HG03108 (cell line): ENCODE measurements around the gene TMPRSS13.
"Not testable (repeated sequence)": the region's sequence is repeated elsewhere in the genome, so short reads cannot be mapped to it uniquely, and the experiment has no call there.

Source experiments
- ATAC-seq: cut with Tn5 transposase; IDR thresholded peaks from one replicate; pipeline ENCODE4 v1.9.1; 2021; ENCODE audit warnings: moderate library complexity; ENCODE audit not compliant: unreplicated experiment

TMPRSS13 gene

GRCh38 chr11:117931331-117931950 is 2.2 kb upstream of the TMPRSS13 start:
- no peak for ATAC-seq

GRCh38 chr11:117930668-117931330 is 1.6 kb upstream of the TMPRSS13 start:
- ATAC-seq = no peak

DNA sequence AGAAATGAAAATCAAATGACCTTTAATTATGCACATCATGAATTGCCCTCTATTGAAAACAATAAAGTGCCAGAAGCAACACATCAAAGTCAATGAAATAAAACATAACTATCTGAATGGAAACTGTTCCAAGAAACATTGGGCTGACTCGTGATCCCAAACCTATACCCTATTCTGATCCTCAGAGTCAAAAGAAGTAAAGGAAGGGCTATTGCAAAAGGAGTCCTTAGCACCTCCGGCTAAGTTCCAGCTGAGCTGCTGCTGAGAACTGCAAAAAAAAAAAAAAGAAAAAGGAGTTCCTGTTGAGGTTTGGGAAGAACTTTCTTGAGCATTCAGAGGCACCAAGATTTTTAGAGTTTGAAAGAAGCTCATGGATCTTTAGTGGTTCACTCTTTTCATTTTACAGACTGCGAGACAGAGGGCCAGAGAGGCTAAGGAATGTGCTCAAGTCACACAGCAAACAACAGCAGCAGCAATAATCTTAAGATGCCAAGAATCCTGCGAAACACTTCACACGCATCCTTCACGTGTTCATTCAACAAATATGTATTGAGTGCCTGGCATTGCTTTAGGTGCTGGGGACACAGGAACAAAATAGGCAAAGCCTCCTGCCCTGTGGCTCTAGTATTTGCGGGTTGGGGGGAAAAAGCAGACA is 841 bp upstream of the TMPRSS13 start:
- ATAC-seq = no peak

DNA sequence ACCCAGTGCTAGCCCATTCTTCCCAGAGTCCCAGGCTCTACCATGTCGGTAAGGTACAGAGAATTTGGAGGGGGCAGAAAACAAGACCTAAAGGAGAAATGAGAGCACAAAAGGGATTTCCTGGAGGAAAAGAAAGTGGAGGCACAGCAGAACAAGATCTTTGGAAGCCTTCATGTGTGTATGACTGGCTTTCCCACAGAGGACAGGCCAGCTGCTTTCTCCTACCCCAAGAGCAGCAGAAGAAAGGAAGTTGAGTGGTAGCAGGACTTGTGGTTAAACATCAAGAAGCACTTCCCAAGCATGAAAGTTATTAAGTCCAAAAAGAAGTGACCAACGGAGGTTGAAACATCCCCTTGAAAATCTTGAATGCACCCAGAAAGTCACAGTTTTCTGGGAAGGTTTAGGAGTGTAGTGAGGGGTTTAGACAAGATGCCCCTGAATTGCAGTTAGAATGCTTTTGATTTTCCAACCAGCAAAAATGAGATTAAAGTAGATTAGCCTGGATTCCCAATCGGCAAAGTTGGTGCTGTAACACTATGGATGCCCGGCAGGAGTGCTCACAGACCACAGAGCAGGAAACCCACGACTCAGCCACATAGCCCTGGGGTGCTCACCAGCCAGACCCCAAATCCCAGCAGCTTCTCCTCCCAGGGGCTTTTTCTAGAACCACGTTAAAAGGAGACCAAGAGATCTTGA is 608 bp downstream of the TMPRSS13 start:
- no peak for ATAC-seq

DNA sequence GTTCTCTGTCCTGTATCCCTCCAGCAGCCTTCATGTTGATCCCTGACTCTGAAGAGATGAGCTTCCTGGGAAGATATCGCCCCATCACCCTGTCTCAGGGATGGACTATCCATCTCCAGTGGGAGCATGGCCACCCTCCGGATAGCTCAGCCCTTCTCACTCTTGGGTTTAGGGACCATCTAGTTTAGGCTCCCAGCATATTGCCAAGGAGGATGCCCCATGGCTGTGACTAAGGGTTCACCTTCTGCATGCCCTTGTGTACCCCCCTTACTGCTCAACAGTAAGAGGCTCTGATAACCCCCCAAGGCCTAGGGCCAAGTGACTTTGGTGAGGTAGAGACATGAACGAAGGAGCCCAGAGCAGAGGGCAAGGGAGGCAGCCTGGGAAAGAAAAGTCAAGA is 1.3 kb downstream of the TMPRSS13 start:
- no peak for ATAC-seq

DNA sequence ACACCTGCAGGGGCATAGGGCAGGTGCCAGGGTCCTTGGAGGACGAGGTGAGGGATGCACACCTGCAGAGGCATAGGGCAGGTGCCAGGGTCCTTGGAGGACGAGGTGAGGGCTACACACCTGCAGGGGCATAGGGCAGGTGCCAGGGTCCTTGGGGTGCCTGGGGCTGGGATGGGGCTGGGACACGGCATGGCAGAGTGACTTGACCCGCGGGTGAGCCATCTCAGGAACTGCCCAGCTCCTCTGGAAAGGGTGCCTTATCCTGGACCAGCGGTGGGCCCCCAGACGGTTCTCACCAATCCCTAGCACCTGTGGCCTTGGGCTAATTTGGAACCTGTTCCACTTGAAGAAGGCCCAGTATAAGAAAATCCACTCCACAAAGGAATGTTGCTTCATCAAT is 3.0 kb downstream of the TMPRSS13 start:
- not testable (repeated sequence) for ATAC-seq

DNA sequence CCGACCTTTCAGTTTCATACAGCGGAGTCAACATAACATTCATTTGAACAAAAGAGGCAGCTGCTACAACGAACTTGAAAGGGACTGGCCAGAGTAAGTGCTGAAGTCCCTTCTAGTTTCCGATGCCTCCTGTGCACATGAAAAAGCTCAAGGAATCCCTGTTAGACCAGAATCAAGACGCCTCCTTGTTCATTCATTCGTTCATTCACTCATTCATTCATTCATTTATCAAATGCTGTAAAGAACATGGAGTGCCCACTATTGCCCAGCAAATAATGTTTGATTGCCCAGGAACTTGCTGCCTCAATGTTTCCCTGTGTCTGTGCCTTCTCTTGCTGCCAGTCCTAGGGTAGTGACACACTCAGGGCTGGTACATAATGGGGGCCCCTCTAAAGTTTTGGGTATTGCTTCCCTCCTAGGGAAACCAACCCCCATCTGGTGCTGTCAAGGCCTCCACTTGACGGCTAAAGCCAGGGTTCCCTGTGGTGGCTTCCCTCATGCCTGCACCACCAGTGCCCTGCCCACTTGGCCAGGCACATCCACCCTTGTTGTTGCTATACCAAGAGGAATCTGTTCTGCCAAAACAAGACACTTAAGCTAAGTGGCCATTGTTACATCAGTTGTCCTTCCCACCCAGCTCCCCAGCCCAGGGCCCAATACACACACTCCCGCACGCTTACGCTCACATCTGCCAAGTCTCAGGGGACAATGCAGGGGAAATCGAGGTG is 3.8 kb downstream of the TMPRSS13 start:
- no peak for ATAC-seq

- no peak for ATAC-seq
These were observed 4.5 kb downstream of the TMPRSS13 start for GRCh38 chr11:117924631-117925170.

DNA sequence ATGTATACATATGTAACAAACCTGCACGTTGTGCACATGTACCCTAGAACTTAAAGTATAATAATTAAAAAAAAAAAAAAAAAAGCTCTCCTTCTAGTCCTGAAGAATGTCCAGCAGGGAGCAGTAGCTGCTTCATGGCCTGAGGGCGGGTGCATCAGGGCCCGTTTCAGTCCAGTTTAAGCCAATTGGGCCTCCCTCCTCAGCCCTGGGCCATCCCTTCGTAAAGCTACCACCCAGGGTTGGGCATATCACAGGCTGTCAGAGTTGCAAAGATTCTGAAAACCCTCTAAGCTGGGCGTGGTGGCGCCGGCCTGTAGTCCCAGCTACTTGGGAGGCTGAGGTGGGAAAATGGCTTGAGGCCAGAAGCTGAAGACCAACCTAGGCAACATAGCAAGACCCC is 5.4 kb downstream of the TMPRSS13 start:
- ATAC-seq = no peak

DNA sequence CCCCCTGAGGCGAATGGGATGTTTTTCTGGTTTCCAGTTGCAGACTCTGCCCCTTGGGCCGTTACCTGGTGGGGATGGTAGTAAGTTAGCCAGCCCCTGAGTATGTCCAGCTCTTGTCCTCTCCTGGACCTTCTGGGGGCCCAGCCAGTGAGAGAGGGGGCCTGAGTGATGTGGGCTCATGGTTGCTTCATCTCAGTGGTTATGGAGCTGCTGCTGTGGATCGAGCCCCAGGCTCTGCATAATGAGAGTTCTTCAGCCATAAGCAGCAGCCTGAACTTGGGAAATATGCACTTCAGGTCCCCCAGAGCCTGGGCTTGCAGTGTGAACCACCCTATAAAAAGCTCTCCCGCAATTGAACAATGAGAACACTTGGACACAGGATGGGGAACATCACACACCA is 5.9 kb downstream of the TMPRSS13 start:
- no peak for ATAC-seq

GRCh38 chr11:117921893-117922292 is 7.3 kb downstream of the TMPRSS13 start:
- ATAC-seq = no peak

DNA sequence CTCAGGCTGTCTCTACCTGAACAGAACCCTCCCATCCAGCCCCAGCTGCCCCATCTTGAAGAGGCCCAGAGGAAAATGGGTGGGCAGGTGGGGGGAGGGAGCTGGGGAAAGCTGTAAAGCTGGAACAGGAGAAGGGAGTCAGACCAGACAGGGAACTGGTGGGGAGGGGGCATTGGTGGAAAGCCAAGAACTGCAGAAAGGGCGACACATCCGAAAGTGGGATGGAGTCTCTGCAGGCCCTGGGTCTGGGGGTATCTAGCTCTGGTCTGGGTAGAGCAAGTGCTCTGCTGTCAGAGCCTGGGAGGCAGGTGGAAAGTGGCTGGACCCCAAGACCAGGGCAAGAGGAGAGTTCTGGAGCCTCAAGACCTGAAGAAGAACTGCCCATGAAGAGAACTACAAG is 7.7 kb downstream of the TMPRSS13 start:
- ATAC-seq = no peak

DNA sequence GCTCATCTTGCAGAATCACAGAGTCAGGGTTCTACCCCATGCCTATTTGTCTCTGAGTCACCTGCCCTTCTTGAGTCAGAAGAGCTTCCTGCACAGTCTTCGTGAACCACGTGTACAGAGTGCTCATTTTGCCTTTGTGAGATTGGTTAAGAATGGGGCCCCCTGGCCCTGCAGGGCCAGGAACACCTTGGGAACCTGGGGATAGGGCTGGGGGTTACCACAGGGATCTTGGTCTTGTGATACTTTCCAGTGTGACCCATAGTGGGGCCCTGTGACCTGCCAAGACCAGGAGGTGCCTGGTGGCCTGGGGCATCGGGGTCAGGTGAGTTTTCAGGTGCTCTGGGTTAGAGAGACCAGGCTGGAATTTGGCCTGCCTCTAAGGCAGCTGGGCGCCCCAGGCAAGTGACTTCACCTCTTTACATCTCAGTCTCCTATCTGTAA is 9.4 kb downstream of the TMPRSS13 start:
- no peak for ATAC-seq

GRCh38 chr11:117919341-117919740 is 9.9 kb downstream of the TMPRSS13 start:
- ATAC-seq = no peak

DNA sequence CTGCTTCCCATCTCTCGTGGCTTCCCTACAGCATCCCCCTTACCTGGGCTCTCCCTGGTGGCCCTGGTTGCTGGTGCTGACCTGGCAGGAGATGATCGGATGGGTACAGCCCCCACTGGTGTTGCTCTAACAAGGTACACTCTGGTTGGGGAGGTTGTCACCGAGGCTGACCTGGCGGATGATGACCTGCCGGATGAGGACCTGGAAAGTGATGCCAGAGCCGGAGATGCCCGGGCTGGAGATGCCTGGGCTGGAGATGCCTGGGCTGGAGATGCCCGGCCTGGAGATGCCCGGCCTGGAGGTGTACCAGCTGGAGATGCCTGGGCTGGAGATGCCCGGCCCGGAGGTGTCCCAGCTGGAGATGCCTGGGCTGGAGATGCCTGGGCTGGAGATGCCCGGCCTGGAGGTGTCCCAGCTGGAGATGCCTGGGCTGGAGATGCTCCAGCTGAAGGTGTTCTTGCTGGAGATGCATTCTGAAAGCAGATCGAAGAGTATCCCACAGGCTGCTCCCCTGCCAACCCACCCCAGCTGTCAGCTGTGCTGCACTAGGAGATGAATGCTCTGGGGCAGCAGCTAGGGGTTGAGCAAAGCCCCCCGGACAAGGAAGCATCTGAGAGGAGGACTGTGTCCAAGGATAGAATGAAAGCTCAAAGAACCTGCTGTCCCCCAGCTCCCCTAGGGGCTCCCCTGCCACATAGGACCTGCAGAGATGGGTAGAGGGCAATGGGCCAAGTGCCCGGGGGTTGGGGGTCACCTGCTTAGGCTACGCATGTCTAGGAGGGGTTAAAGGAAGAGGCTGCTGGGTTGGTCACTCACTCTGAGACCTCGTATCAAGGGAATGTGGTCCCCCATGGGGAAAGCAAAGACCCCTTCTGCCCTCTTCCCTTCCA is 10.6 kb downstream of the TMPRSS13 start:
- no peak for ATAC-seq

DNA sequence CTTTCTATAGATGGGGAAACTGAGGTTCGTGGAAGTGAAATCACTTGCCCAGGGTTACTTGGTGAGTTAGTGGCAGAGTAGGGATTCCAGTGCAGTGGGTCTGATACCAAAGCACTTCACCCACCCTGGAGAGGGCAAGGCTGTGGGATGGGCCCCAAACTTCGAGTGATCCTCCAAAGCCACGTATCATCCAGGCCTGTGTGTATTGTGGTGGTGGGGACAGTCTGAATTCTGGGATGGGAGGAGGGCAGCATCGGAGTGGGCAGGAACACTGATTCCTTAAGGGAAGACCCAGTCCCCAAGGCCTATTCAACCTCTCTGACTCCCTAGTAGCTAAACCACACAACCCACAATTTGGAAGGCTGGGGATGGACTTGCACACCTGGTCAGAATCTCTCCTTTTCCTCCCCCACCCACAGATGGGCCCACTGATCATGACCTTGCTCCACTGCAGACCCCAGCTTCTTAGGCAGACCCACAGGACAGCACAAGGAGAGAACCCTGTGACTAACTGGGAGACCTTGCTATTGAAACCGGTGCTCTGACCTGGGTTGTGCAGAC is 11.5 kb downstream of the TMPRSS13 start:
- ATAC-seq = no peak

- no peak for ATAC-seq
These were observed 12.2 kb downstream of the TMPRSS13 start for GRCh38 chr11:117916956-117917355.

- ATAC-seq = no peak
These were observed 13.4 kb downstream of the TMPRSS13 start for GRCh38 chr11:117915672-117916235.

DNA sequence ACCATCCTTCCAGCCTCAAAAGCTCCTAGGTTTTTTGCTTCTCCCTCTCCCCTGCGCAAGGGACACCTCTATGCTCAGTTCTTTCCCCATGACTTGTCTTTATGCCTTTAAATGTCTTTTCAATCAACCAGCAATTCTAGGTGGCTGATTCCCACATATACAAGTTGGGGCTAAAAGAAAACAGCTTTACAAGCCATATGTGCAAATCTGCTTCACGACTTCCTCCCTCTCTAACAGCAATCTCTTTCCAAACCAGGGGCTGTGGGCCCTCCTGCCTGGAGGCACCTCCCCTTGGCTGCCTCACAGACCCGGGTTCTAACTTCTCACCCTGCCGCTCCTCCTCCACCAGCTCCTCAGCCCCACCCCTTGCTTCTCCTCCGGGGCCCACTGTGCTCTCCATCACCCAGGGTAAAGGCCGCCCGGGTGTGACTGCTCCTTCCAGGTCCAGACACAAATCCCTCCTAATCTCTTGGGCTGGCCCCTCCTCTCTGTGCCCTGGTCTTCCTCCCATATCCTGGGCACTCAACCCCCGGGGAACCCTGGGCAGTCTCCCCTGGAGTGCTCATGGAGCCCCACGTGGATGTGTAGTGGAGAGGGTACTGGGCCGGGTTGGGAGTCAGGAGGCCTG is 14.1 kb downstream of the TMPRSS13 start:
- no peak for ATAC-seq
